HPDE6-E6E7 (cell line): ENCODE measurements around the gene RIC1.
"Not testable (repeated sequence)": the region's sequence is repeated elsewhere in the genome, so short reads cannot be mapped to it uniquely, and the experiment has no call there.

Experiments used
- DNase-seq: peaks from one replicate; pipeline ENCODE4 v3.0.0; 2011; ENCODE audit warnings: missing footprints; ENCODE audit errors: extremely low spot score

The RIC1 gene

GRCh38 chr9:5721279-5722087 is 92.6 kb downstream of the RIC1 start:
- DNase-seq: no peak

- not testable (repeated sequence) for DNase-seq
Measured at GRCh38 chr9:5722679-5723078, 93.8 kb downstream of the RIC1 start.

GRCh38 chr9:5735072-5735471 is 106.2 kb downstream of the RIC1 start:
- no peak for DNase-seq

- no peak for DNase-seq
Measured at GRCh38 chr9:5736563-5737346, 107.8 kb downstream of the RIC1 start.

GRCh38 chr9:5743109-5743508 is 114.2 kb downstream of the RIC1 start:
- DNase-seq: no peak

- no peak for DNase-seq
Measured at GRCh38 chr9:5748438-5748837, 119.5 kb downstream of the RIC1 start.

GRCh38 chr9:5749306-5749705 is 120.4 kb downstream of the RIC1 start:
- DNase-seq: no peak

- DNase-seq: no peak
Measured at GRCh38 chr9:5750569-5750968, 121.7 kb downstream of the RIC1 start.

GRCh38 chr9:5756633-5757032 is 127.7 kb downstream of the RIC1 start:
- DNase-seq: no peak

- DNase-seq: no peak
Measured at GRCh38 chr9:5760338-5760737, 131.4 kb downstream of the RIC1 start.

- DNase-seq: no peak
Measured at GRCh38 chr9:5762421-5762820, 133.5 kb downstream of the RIC1 start.

- DNase-seq: no peak
Measured at GRCh38 chr9:5764130-5764868, 135.4 kb downstream of the RIC1 start.

GRCh38 chr9:5767968-5768932 is 139.3 kb downstream of the RIC1 start:
- DNase-seq: no peak

- no peak for DNase-seq
Measured at GRCh38 chr9:5773324-5773999, 144.6 kb downstream of the RIC1 start.

GRCh38 chr9:5778805-5779204 is 149.9 kb downstream of the RIC1 start:
- no peak for DNase-seq

- not testable (repeated sequence) for DNase-seq
Measured at GRCh38 chr9:5779705-5780218, 150.9 kb downstream of the RIC1 start.

GRCh38 chr9:5783420-5783819 is 154.5 kb downstream of the RIC1 start:
- DNase-seq: not testable (repeated sequence)

- DNase-seq: no peak
Measured at GRCh38 chr9:5783982-5784381, 155.1 kb downstream of the RIC1 start.

GRCh38 chr9:5784526-5785315 is 155.8 kb downstream of the RIC1 start:
- DNase-seq: no peak
